GM21515 (cell line): ENCODE measurements around the gene VIL1.

Source experiments
- ATAC-seq: cut with Tn5 transposase; IDR thresholded peaks from one replicate; pipeline ENCODE4 v1.9.1; 2021; ENCODE audit not compliant: unreplicated experiment

Gene VIL1

GRCh38 chr2:218435003-218435982 lies 16.4 kb downstream of the VIL1 start:
- ATAC-seq: no peak

- no peak for ATAC-seq
These were observed 18.1 kb downstream of the VIL1 start for GRCh38 chr2:218436992-218437391.

GRCh38 chr2:218437969-218438368 lies 19.0 kb downstream of the VIL1 start:
- ATAC-seq: no peak

GRCh38 chr2:218438596-218438995 lies 19.7 kb downstream of the VIL1 start:
- ATAC-seq: no peak

GRCh38 chr2:218444692-218445357 lies 25.9 kb downstream of the VIL1 start:
- ATAC-seq: no peak

GRCh38 chr2:218445602-218446001 lies 26.7 kb downstream of the VIL1 start:
- ATAC-seq: no peak

DNA sequence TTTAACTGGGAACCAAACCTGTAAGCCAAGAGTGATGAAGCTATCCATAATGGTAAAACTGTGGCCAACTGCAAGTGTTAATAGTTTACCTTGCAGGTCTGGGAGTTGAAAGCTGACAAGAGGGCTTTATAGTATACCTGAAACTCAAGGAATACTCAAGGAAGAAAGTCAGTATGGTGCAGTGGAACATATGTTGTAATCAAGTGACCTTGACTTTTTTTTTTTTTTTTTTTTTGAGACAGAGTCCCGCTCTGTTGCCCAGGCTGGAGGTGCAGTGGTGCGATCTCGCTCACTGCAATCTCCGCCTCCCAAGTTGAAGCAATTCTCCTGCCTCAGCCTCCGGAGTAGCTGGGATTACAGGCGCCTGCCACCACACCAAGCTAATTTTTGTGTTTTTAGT lies 27.6 kb downstream of the VIL1 start:
- ATAC-seq: no peak

DNA sequence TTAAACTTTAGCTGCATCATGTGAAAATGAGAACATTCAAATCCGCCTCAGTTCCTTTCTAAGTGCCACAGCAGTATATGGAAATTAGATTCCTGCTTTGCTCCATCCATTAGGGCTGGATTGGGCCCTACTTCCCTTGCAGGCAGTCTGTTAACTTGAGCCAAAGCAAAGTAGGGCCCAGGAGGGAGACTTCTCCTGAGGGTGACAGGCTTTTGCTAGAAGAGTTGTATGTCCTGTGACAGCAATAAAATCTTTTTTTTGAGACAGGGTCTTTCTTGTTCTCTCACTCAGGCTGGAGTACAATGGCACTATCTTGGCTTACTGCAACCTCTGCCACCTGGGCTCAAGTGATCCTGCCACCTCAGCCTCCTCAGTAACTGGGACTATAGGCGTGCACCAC lies 28.1 kb downstream of the VIL1 start:
- ATAC-seq: no peak

DNA sequence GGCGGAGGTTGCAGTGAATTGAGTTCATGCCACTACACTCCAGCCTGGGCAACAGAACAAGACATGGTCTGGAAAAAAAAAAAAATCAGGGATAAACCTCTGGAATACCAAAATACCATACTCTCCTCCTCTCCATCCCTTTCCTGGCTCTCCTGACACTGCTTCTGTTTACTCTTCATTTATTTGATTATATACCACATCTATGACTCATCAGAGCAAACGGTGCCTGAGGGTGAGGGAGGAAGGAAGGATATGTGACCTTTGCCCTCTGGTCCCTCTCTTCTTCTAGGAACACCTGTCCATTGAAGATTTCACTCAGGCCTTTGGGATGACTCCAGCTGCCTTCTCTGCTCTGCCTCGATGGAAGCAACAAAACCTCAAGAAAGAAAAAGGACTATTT lies 30.0 kb downstream of the VIL1 start:
- ATAC-seq: no peak

- no peak for ATAC-seq
These were observed 33.2 kb downstream of the VIL1 start for GRCh38 chr2:218452079-218452478.

GRCh38 chr2:218456849-218457248 lies 37.9 kb downstream of the VIL1 start:
- no peak for ATAC-seq

DNA sequence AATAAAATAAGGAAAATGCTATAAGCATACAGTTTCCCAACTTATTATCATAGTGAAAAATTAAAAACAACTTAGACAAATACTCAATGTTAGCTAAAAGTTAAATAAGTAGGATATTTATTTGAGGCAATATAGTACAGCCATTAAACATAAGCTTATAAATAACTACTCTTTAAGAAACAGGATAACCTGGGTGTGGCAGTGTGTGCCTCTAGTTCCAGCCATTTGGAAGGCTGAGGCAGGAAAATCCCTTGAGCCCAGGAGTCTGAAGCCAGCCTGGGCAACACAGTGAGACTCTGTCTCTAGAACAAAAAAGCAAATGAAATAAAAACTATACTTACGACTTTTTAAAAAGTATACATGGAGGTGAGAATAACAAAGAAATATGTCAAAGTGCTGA lies 39.7 kb downstream of the VIL1 start:
- no peak for ATAC-seq

DNA sequence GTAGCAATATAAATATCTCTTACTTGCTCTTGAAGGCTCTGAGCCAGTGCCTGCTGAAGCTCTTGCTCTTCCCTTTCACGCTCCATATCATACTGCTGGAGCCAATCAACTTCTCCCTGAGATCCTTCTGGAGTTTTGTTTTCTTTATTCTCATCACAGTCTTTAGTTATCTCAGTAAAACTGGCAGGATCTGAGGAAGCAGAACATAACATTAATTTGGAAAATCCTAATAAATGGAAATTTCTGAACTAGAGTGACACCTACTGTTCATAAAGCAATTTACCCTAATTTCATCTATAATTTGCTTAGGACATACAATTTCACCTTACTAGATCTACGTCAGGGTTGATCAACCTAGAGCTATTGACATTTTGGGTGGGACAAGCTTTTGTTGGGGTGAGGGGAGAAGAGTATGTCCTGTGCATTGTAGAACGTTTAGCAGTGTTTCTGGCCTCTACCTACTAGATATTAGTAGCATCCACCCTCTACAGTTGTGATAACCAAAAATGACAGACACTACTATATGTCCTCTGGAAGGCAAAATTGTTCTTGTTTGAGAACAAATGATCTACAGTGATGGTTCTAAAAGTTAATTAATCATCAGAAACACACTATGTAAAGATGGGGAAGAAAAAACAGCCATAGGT lies 47.2 kb downstream of the VIL1 start:
- no peak for ATAC-seq

DNA sequence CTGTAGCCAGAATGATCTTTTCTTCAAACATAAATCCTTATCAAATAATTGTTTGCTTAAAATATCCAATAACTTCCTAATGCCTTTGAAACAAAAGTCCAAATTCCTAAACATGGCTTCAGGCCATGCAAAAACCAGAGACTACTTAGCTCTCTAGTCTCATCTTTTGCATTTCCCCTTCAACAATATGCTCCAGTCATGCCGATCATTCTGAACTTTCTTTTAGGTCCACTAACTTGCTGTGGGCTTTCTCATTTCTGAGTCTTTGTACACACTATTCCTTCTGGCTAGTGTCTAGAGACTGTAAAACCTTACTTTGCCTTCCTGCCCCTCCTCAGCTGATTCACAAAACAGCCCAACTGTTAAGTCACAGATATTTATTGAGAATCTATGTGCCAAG lies 51.5 kb downstream of the VIL1 start:
- no peak for ATAC-seq

GRCh38 chr2:218471036-218471435 lies 52.1 kb downstream of the VIL1 start:
- ATAC-seq: no peak

GRCh38 chr2:218471982-218472381 lies 53.1 kb downstream of the VIL1 start:
- ATAC-seq: no peak

GRCh38 chr2:218472988-218473387 lies 54.1 kb downstream of the VIL1 start:
- ATAC-seq: no peak

DNA sequence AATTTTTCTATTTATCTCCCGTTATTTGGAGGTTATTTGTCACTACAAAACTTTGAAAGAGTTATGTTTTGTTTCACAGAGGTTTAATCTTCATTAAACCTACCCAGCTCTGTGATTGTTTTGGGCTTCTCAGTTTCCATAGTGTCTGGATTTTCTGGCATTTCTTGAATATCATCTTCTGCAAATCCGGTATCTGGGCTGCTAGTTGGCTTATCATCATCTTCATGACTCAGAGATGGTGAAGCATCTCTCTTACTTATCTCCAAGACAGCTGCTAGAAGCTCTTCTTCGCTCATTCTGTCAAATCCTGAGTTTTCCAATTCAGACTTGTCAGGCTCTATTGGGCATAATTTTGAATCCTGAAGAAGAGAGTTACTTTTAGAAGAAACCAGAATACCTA lies 55.6 kb downstream of the VIL1 start:
- ATAC-seq: no peak

DNA sequence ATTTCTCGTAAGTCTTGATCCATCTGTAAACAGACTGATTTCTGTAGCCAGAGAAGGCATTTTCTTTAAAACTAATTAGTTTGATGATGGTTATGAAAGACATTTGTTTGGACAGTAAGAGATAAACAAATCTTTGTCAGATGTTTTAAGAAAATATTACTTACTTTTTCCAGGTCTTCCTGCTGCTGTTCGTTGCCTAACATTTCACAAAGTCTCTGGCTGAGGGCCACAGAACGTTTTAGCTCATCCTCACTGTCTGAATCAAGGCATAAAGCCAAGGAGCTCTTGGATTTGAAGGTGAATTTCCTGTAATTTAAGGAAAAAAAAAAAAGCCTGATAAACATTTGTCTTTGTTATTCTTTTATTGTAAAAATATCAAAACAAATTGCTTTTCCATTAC lies 57.8 kb downstream of the VIL1 start:
- ATAC-seq: no peak

DNA sequence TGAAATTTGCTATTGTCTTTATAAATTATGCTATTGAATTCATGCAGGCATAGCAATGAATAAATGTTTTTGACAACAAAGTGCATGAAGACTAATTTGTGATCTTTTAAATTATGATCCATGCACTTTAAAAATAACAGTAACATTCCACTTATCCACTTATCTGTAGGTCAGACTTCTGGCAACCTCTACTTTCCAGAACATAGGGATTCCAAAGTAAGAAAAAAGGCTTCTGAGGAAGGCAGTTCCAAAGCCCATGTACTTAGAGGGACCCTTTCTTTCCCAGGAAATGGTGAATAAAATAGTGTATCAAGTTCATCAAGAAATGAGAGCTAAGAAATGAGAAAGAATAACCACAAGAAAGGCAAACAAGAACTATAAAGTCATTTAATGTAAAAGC lies 58.3 kb downstream of the VIL1 start:
- ATAC-seq: no peak

GRCh38 chr2:218478544-218478943 lies 59.6 kb downstream of the VIL1 start:
- no peak for ATAC-seq

GRCh38 chr2:218479595-218479994 lies 60.7 kb downstream of the VIL1 start:
- ATAC-seq: no peak
